Measurements from ENCODE around the gene NDUFC1.

GRCh38 chr4:139242511-139243051 is 59.7 kb downstream of the NDUFC1 start:
- TF ChIP-seq CTCF (IDR thresholded peaks at IDR 0.05 in 4 of 5, conservative IDR thresholded peaks at IDR 0.05 in 1 of 5) (no peak), POLR2A (IDR thresholded peaks at IDR 0.05) (no peak)
